GM13977 (cell line): Measurements from ENCODE around the gene PPARGC1A.

Experiments
- DNase-seq: peaks from one replicate; pipeline ENCODE4 v3.0.0; 2012; ENCODE audit warnings: low spot score
- CTCF ChIP-seq: IDR thresholded peaks from 2 replicates; pipeline ENCODE4 v1.5.1; 2012; ENCODE audit warnings: mild to moderate bottlenecking, control low read depth; ENCODE audit not compliant: insufficient read depth; ENCODE audit errors: extremely low read depth, missing control alignments
- in situ Hi-C: fragments of 300-500 bp; cut with MboI; formaldehyde crosslinking; loops from one replicate; pipeline ENCODE4 v1.12.0; 2022; ENCODE audit warnings: low sequenced_read_pairs, low pct_unique_long_range_greater_than_20kb, mixed read lengths, inconsistent platforms; ENCODE audit not compliant: unreplicated experiment

Gene PPARGC1A

GRCh38 chr4:23856630-23857029 is 33.2 kb downstream of the PPARGC1A start:
- in situ Hi-C loops = no loop called here
- no peak for TF ChIP-seq CTCF
- DNase-seq = no peak

DNA sequence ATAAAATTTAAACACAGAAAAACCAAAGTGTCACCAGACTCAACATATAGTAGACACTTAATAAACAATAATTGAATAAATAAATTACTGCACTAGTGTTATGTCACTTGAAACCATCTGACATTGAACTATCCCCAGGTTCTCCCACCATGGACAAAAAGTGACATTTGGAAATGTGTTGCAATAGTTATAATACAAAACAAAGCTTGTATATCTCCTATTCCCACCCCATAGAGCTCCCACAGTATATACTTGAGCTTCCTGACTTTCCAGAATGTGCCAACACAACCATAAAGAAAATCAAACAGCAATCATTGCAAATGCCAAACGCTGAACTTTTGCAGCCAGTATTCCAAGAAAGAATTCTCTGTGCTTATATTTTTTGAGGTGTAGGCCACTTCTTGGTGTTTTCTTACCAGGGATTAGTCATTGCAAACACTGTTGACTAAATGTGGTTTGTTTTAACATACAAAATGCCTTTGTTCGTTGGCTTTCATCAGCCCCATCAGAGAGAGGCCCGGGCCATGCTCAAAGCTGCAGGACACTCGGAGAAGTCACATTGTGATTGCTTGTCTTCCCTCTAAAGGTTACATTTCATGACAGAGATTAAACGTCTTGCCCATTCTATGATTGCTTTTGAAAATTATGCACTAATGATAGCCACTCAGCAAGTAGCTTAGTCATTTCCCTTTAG is 33.8 kb downstream of the PPARGC1A start:
- no peak for DNase-seq
- in situ Hi-C loops = no loop called here
- no peak for TF ChIP-seq CTCF

DNA sequence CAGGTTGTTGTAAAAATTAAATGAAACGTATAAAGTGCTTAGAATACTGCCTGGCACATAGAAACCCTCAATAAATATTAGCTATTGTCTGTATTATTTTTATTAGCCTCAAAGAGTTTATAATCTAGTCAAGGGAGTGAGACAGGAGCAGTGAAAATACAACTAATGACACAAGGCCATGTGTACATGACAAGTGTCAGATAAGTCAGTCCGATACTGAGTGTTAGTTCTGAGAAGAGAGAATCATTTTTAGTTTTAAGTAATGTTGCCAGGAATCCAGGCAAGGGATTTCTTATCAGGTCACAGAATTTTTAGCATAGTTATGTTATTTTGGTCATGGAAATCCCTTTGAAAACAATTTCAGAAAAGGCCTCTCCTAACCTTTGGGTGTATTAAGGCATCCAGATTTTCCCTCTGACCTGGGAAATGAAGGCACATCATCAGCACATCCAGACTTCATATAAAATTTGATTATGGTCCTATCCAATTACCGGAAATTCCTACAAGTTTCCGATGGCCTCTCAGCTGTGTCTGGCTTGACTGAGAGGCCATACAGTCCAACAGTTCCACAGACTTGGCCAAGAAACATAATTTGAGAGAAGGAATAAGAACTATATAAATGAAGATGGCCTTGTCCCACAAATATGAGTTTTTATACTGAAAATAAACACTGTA is 35.7 kb downstream of the PPARGC1A start:
- no peak for DNase-seq
- no peak for TF ChIP-seq CTCF
- in situ Hi-C loops = no loop called here

DNA sequence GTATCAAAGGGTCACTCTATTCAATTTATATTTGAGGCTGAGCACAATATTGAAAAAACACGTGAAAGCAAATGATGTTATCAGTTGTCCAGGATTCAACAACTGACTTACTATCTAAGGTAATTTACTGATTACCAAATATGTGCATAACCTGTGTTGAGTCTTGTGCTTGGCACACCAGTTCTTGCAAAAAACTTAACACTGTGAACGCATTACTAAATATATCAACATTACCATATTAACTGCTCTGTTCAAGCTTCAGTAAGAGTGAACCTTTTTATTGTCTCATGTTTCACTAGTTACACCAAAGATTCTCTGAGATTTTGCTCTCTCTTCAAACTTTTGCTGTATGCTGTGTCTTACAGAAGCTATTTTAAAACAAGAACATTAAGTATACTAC is 38.4 kb downstream of the PPARGC1A start:
- no peak for TF ChIP-seq CTCF
- no peak for DNase-seq
- in situ Hi-C loops = no loop called here

GRCh38 chr4:23847158-23847557 is 42.7 kb downstream of the PPARGC1A start:
- in situ Hi-C loops = no loop called here
- no peak for TF ChIP-seq CTCF

DNA sequence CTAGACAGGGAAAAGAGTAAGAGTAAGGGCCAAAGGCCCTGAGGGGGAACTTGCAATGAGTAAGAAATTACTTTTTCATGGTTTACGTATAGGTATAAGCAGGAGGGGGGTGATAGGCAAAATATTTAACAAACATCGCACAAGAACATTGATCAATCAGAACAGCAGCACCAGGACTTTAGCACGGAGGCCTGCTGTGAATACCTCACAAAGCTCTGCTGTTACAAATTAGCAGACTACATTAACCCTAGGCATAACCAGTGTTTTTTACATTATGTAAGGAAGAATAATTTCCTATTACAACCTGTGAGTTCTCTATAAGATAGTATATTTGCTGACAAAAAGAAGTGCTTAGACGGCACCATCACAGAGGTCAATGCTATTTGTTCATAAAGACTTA is 44.9 kb downstream of the PPARGC1A start:
- in situ Hi-C loops = no loop called here
- DNase-seq = no peak
- TF ChIP-seq CTCF = no peak

More at GRCh38 chr4:23847158-23847557, 42.7 kb downstream of the PPARGC1A start:
- DNase-seq = no peak
